GM21423 (cell line): ENCODE measurements around the gene FNIP1.
"Not testable (repeated sequence)": the region's sequence is repeated elsewhere in the genome, so short reads cannot be mapped to it uniquely, and the experiment has no call there.

Experiments used
- ATAC-seq: cut with Tn5 transposase; IDR thresholded peaks from one replicate; pipeline ENCODE4 v1.9.1; 2021; ENCODE audit warnings: mild to moderate bottlenecking, moderate library complexity; ENCODE audit not compliant: unreplicated experiment

The FNIP1 gene

GRCh38 chr5:131787736-131788135 is 9.1 kb downstream of the FNIP1 start:
- no peak for ATAC-seq

GRCh38 chr5:131786900-131787692 is 9.7 kb downstream of the FNIP1 start:
- ATAC-seq: no peak

GRCh38 chr5:131786036-131786435 is 10.8 kb downstream of the FNIP1 start:
- ATAC-seq: no peak

GRCh38 chr5:131783874-131784273 is 12.9 kb downstream of the FNIP1 start:
- no peak for ATAC-seq

GRCh38 chr5:131783357-131783756 is 13.5 kb downstream of the FNIP1 start:
- ATAC-seq: no peak

GRCh38 chr5:131782717-131783116 is 14.1 kb downstream of the FNIP1 start:
- ATAC-seq: no peak

GRCh38 chr5:131778141-131778540 is 18.7 kb downstream of the FNIP1 start:
- ATAC-seq: not testable (repeated sequence)

GRCh38 chr5:131776450-131776849 is 20.4 kb downstream of the FNIP1 start:
- ATAC-seq: no peak

- ATAC-seq: no peak
Observed at GRCh38 chr5:131774652-131775367, 22.0 kb downstream of the FNIP1 start.

GRCh38 chr5:131773805-131774204 is 23.0 kb downstream of the FNIP1 start:
- no peak for ATAC-seq

GRCh38 chr5:131771692-131772091 is 25.1 kb downstream of the FNIP1 start:
- ATAC-seq: no peak

GRCh38 chr5:131769961-131770360 is 26.9 kb downstream of the FNIP1 start:
- ATAC-seq: no peak

- no peak for ATAC-seq
Observed at GRCh38 chr5:131769336-131769735, 27.5 kb downstream of the FNIP1 start.

GRCh38 chr5:131767891-131768290 is 28.9 kb downstream of the FNIP1 start:
- ATAC-seq: no peak

- ATAC-seq: no peak
Observed at GRCh38 chr5:131766689-131767088, 30.1 kb downstream of the FNIP1 start.

GRCh38 chr5:131765261-131765660 is 31.6 kb downstream of the FNIP1 start:
- no peak for ATAC-seq

GRCh38 chr5:131763968-131764367 is 32.8 kb downstream of the FNIP1 start:
- no peak for ATAC-seq

- no peak for ATAC-seq
Observed at GRCh38 chr5:131760793-131761192, 36.0 kb downstream of the FNIP1 start.

GRCh38 chr5:131759704-131760103 is 37.1 kb downstream of the FNIP1 start:
- no peak for ATAC-seq

- peak; percentile 39 for ATAC-seq
Observed at GRCh38 chr5:131758520-131758900, 38.3 kb downstream of the FNIP1 start.

GRCh38 chr5:131757830-131758519 is 38.8 kb downstream of the FNIP1 start:
- no peak for ATAC-seq

GRCh38 chr5:131756942-131757341 is 39.9 kb downstream of the FNIP1 start:
- no peak for ATAC-seq
